HG03432 (cell line): ENCODE data around the gene GSG1L.
"Not testable (repeated sequence)": the region's sequence is repeated elsewhere in the genome, so short reads cannot be mapped to it uniquely, and the experiment has no call there.

Experiments used
- ATAC-seq: cut with Tn5 transposase; IDR thresholded peaks from one replicate; pipeline ENCODE4 v1.9.1; 2021; ENCODE audit warnings: mild to moderate bottlenecking, moderate library complexity; ENCODE audit not compliant: unreplicated experiment

The GSG1L gene

GRCh38 chr16:27917949-27918348, 145.6 kb downstream of the GSG1L start:
- ATAC-seq, result no peak

GRCh38 chr16:27911486-27911885, 152.0 kb downstream of the GSG1L start:
- no peak for ATAC-seq

- ATAC-seq, result no peak
Observed at GRCh38 chr16:27907457-27907972, 156.0 kb downstream of the GSG1L start.

- ATAC-seq, result no peak
Observed at GRCh38 chr16:27906883-27907282, 156.6 kb downstream of the GSG1L start.

- no peak for ATAC-seq
Observed at GRCh38 chr16:27903046-27903655, 160.4 kb downstream of the GSG1L start.

- ATAC-seq, result no peak
Observed at GRCh38 chr16:27902551-27902950, 161.0 kb downstream of the GSG1L start.

GRCh38 chr16:27901956-27902355, 161.6 kb downstream of the GSG1L start:
- ATAC-seq, result no peak

GRCh38 chr16:27899736-27900135, 163.8 kb downstream of the GSG1L start:
- no peak for ATAC-seq

- no peak for ATAC-seq
Observed at GRCh38 chr16:27894386-27894785, 169.1 kb downstream of the GSG1L start.

- ATAC-seq, result no peak
Observed at GRCh38 chr16:27892879-27893278, 170.6 kb downstream of the GSG1L start.

- ATAC-seq, result no peak
Observed at GRCh38 chr16:27890866-27891265, 172.6 kb downstream of the GSG1L start.

GRCh38 chr16:27890006-27890405, 173.5 kb downstream of the GSG1L start:
- ATAC-seq, result no peak

- ATAC-seq, result no peak
Observed at GRCh38 chr16:27883576-27883975, 179.9 kb downstream of the GSG1L start.

- no peak for ATAC-seq
Observed at GRCh38 chr16:27880287-27880686, 183.2 kb downstream of the GSG1L start.

GRCh38 chr16:27879601-27880247, 183.8 kb downstream of the GSG1L start:
- no peak for ATAC-seq

GRCh38 chr16:27872627-27873026, 190.9 kb downstream of the GSG1L start:
- not testable (repeated sequence) for ATAC-seq

- no peak for ATAC-seq
Observed at GRCh38 chr16:27870116-27870798, 193.3 kb downstream of the GSG1L start.

- ATAC-seq, result no peak
Observed at GRCh38 chr16:27869411-27869810, 194.1 kb downstream of the GSG1L start.

- ATAC-seq, result no peak
Observed at GRCh38 chr16:27868180-27868579, 195.3 kb downstream of the GSG1L start.

- no peak for ATAC-seq
Observed at GRCh38 chr16:27867122-27868110, 196.1 kb downstream of the GSG1L start.

GRCh38 chr16:27863377-27863776, 200.1 kb downstream of the GSG1L start:
- no peak for ATAC-seq
